ENCODE data around the gene KDSR. TPM values are rescaled to one million over a fixed set of nuclear protein-coding genes. Genes with fewer than 3 reads are reported as not detected.

The KDSR gene
- total RNA-seq, 1 experiment from 2014 or later = 493 TPM

GRCh38 chr18:63331105-63331504, 35.9 kb downstream of the KDSR start:
- no peak for DNase-seq (ENCODE audit: low spot score)
- ChIA-PET POLR2A (ENCODE audit: low non-redundant PET) (no interaction called here), CTCF (no interaction called here)
- H3K36me3 ChIP-seq (ENCODE audit: insufficient read depth, low read length, poor library complexity, severe bottlenecking) = peaks cover 80% of the 10 kb centered on the region
- intact Hi-C loops (cut with micrococcal nuclease; ENCODE audit: unreplicated experiment) = no loop called here
- BruUV-seq (replicated peaks) = no TSS peak
- H3K4me3 ChIP-seq (ENCODE audit: low read depth, low read length, poor library complexity, severe bottlenecking) = no peak overlapping the region
- no peaks in the 10 kb centered on the region for H3K27me3 ChIP-seq (replicated peaks; ENCODE audit: insufficient read depth, low read depth, low read length, poor library complexity)
- TF ChIP-seq CTCF (conservative IDR thresholded peaks at IDR 0.05; ENCODE audit: low read depth, low read length) (no peak), EZH2 (IDR thresholded peaks at IDR 0.05; ENCODE audit: borderline replicate concordance, low read depth, low read length, poor library complexity, severe bottlenecking) (no peak)
- peaks cover 7% of the 10 kb centered on the region for H3K4me1 ChIP-seq (ENCODE audit: insufficient read depth, low read length, poor library complexity, severe bottlenecking)
- H3K27ac ChIP-seq (ENCODE audit: low read depth, low read length, poor library complexity, severe bottlenecking) = peak overlapping the region; percentile 47
- H3K9me3 ChIP-seq (ENCODE audit: low read depth, low read length, poor library complexity, severe bottlenecking) = no peaks in the 10 kb centered on the region

DNA sequence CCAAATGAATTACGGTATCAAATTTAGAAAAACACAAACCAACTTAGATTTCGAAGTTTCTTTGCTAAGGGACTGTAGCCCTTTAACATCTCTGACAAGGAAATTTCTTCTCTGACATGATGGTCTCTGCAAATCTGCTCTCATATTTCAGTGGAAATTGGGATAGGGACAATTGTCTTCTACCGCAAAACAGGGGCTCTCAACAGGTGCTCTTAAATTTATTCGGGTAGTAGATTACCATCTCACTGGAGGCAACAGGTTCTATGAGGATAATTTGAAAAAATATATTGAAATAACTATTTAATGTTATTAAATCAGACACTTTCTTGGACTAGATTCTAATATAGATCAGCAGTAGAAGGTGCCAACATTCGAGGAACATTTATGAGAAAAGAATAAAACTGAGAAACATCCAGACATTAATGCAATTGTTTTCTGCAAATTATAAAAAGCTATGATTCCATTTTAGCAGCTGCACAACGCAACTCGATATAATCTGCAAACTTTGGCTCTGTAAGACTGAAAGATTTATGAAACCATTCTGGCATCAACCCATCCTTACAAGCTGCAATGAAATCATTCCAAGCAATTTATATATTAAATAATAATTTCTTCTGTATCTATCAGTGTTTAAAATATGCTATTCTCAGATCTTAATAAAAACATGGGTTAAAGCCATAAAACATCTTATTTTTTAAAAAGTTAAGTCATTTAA, 37.4 kb downstream of the KDSR start:
- Histone ChIP-seq H3K36me3 (ENCODE audit: insufficient read depth, low read length, poor library complexity, severe bottlenecking) (peaks cover 65% of the 10 kb centered on the region), H3K4me1 (ENCODE audit: insufficient read depth, low read length, poor library complexity, severe bottlenecking) (peaks cover 7% of the 10 kb centered on the region), H3K4me3 (ENCODE audit: low read depth, low read length, poor library complexity, severe bottlenecking) (no peak overlapping the region), H3K27me3 (replicated peaks; ENCODE audit: insufficient read depth, low read depth, low read length, poor library complexity) (no peaks in the 10 kb centered on the region), H3K27ac (ENCODE audit: low read depth, low read length, poor library complexity, severe bottlenecking) (no peak overlapping the region), H3K9me3 (ENCODE audit: low read depth, low read length, poor library complexity, severe bottlenecking) (no peaks in the 10 kb centered on the region)
- no peak for TF ChIP-seq CTCF (conservative IDR thresholded peaks at IDR 0.05; ENCODE audit: low read depth, low read length)
- no peak for TF ChIP-seq EZH2 (IDR thresholded peaks at IDR 0.05; ENCODE audit: borderline replicate concordance, low read depth, low read length, poor library complexity, severe bottlenecking)
- ChIA-PET POLR2A (ENCODE audit: low non-redundant PET) (no interaction called here), CTCF (no interaction called here)
- intact Hi-C loops (cut with micrococcal nuclease; ENCODE audit: unreplicated experiment) = no loop called here
- DNase-seq (ENCODE audit: low spot score) = no peak
- no TSS peak for BruUV-seq (replicated peaks)

DNA sequence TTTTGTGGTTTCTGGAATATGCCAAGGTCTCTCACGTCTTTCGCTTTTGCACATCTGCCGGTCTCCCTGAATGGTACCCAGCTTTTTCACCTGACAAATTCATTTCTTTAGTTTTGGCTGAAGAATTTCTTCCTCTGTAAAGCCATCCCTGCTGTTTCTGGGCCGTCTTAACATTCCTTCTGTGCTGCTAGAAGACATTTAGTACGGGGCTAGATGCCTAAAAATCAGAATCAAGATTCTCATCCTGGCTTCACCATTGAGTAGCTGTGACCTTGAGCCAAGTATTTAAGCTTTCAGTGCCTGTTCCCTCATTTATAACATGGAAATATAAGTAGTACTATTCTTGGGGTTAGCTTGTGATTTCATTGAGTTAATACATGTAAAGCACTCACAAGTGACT, 41.0 kb downstream of the KDSR start:
- intact Hi-C loops (cut with micrococcal nuclease; ENCODE audit: unreplicated experiment) = no loop called here
- TF ChIP-seq CTCF (conservative IDR thresholded peaks at IDR 0.05; ENCODE audit: low read depth, low read length) (no peak), EZH2 (IDR thresholded peaks at IDR 0.05; ENCODE audit: borderline replicate concordance, low read depth, low read length, poor library complexity, severe bottlenecking) (no peak)
- peak overlapping the region; percentile 38 for H3K27ac ChIP-seq (ENCODE audit: low read depth, low read length, poor library complexity, severe bottlenecking)
- ChIA-PET POLR2A (ENCODE audit: low non-redundant PET) (no interaction called here), CTCF (no interaction called here)
- H3K4me3 ChIP-seq (ENCODE audit: low read depth, low read length, poor library complexity, severe bottlenecking) = no peak overlapping the region
- no TSS peak for BruUV-seq (replicated peaks)
- H3K4me1 ChIP-seq (ENCODE audit: insufficient read depth, low read length, poor library complexity, severe bottlenecking) = peaks cover 27% of the 10 kb centered on the region
- no peak for DNase-seq (ENCODE audit: low spot score)
- H3K9me3 ChIP-seq (ENCODE audit: low read depth, low read length, poor library complexity, severe bottlenecking) = no peaks in the 10 kb centered on the region
- peaks cover 30% of the 10 kb centered on the region for H3K36me3 ChIP-seq (ENCODE audit: insufficient read depth, low read length, poor library complexity, severe bottlenecking)
- no peaks in the 10 kb centered on the region for H3K27me3 ChIP-seq (replicated peaks; ENCODE audit: insufficient read depth, low read depth, low read length, poor library complexity)
